ENCODE results near the gene SLCO4A1.
"Not testable (repeated sequence)": the region's sequence is repeated elsewhere in the genome, so short reads cannot be mapped to it uniquely, and the experiment has no call there.

Gene SLCO4A1

GRCh38 chr20:62667530-62668440, 25.5 kb downstream of the SLCO4A1 start:
- DNase-seq, result no peak

DNA sequence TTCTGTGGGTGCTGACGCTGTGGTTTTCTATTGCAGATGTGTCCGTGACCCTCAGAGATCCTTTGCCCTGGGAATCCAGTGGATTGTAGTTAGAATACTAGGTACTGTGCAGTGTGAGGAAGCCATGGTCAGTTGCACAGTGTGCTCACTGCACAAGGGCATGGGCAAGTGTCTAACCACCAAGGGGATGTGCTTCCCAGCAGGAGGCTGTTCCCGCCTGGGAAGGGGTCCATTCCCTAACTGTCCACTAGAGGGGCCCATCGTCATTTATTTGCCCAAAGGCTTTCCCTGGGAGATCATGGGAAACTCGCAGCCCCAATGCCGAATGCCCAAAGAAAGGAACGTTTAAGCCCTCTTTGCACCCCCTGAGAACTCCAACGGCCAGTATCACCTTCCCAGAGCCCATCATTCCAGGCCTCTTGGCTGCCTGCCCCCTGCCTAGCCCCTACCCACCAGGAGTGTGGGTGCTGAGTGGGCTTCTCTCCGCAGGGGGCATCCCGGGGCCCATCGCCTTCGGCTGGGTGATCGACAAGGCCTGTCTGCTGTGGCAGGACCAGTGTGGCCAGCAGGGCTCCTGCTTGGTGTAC, 26.2 kb downstream of the SLCO4A1 start:
- DNase-seq, result peak; percentile 59

DNA sequence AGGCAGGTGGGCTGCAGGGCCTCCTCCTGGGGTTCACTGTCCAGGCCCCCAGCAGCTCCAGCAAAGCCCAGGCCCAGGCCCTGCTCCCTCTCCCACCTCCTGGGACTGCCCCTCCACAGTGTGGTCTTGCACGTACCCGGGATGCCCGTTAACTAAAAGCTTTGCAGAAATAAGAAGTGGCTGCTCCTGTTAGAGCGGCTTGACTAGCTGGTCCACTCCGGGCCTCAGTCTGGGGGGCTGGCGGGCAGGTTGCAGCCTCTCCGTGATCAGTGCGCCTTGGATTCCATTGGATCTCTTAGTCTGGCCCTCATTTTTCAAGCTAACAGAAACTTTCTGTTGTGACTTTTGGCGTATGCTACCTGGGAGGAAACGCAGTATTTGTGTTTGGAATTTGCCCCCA, 26.9 kb downstream of the SLCO4A1 start:
- no peak for DNase-seq

GRCh38 chr20:62670156-62670555, 27.9 kb downstream of the SLCO4A1 start:
- no peak for DNase-seq

GRCh38 chr20:62670998-62671397, 28.7 kb downstream of the SLCO4A1 start:
- no peak for DNase-seq

DNA sequence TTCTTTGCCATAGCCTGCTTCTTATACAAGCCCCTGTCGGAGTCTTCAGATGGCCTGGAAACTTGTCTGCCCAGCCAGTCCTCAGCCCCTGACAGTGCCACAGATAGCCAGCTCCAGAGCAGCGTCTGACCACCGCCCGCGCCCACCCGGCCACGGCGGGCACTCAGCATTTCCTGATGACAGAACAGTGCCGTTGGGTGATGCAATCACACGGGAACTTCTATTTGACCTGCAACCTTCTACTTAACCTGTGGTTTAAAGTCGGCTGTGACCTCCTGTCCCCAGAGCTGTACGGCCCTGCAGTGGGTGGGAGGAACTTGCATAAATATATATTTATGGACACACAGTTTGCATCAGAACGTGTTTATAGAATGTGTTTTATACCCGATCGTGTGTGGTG, 29.5 kb downstream of the SLCO4A1 start:
- DNase-seq, result no peak

- no peak for DNase-seq
Observed at GRCh38 chr20:62674370-62674769, 32.1 kb downstream of the SLCO4A1 start.

GRCh38 chr20:62675156-62675876, 33.0 kb downstream of the SLCO4A1 start:
- no peak for DNase-seq

DNA sequence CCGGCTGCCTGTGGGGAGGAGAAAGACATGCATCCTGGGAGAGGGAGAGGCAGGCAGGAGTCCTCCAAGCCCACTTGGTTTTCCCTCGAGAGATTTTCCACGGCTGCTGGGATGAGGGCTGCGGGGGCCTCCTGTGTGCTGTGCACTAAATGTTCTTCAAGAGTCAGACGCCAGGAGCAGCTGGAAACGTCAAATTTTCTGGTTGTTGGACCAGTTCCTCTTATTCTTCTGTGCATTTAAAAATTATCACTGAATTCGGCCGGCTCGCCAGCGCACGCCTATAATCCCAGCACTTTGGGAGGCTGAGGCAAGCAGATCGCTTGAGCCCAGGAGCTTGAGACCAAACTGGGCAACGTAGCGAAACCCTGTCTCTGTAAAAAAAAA, 33.6 kb downstream of the SLCO4A1 start:
- DNase-seq, result no peak

DNA sequence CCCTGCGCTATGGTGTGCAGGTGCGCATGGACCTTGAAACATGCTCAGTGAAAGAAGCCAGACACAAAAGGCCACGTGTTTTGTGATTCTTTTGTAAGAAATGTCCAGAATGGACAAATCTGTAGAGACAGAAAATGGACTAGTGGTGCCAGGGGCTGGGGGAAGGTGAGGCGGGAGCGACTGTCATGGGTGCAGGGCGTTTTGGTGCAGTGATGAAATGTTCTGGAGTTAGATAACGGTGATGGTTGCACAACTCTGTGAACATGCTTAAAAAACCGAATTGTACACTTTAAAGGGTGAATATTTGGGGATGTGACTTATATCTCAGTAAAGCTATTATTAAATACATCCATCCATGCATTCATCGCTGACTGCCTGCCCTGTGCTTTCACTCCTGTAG, 34.7 kb downstream of the SLCO4A1 start:
- DNase-seq, result no peak

DNA sequence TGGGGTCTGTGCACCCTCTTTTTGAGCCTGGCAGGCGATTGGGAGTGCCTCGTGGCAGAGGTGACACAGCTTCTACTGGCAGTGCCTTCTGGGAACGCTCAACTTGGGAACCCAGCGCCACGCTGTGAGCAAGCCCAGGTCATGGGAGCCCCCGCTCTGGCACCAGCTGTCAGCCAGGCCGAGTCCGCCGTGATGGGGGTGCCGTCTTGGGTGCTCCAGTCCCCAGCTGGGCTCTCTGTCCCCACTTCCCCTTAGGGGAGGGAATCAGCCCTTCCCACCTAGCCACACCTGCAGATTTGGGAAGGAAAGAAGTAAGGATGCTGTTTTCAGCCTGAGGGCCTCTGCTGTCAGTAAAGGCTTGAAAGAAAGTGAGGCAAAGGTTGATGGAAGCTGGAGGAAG, 35.4 kb downstream of the SLCO4A1 start:
- DNase-seq, result no peak

GRCh38 chr20:62678553-62678952, 36.2 kb downstream of the SLCO4A1 start:
- no peak for DNase-seq

GRCh38 chr20:62679978-62680589, 37.8 kb downstream of the SLCO4A1 start:
- no peak for DNase-seq

DNA sequence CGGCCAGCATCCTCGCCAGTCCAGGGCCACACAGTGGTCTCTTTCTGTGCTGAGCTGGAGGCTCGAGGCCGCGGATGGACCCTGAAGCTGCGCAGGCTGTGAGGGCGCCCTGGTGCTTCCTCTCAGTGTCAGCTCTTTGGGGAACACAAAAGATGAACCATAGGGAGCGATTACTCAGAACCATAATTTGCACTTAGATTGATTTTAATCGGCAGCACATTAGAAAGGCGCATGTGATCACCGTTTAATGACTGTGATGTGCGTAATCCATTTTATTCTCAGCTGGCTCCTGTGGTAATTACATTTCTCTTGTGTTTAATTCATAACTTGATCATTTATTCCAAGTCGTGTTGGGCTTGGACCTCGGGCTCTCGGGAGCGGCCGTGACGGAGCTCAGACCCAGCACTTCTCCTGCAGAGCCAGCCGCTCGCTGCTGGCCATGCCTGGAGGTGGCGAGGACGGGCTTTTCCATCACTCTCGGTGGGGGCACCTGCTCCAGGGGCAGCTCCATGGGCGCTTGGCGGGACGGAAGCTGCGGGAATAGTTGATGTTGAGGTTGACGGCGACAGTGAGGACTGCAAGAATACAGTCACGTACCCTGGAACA, 40.7 kb downstream of the SLCO4A1 start:
- DNase-seq, result no peak

DNA sequence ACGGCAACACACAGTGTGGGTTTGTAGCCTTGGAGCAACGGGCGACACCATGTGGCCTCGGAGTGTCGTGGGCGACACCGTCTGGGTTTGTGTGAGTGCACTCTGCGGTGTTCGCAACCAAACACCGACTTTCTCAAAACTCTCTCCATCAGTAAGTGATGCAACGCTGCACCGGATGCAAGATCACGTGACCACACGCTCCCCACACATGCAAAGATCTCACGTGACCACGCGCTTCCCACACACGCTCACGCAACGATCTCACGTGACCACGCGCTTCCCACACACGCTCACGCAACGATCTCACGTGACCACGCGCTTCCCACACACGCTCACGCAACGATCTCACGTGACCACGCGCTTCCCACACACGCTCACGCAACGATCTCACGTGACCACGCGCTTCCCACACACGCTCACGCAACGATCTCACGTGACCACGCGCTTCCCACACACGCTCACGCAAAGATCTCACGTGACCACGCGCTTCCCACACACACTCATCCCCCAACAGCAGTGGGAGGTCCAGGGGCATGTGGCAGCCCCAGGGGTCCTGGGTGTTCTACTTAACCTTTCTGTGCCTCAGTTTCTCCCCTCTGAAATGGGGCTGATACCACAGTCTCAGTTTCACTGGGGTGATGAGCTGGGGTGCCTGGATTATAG, 41.5 kb downstream of the SLCO4A1 start:
- not testable (repeated sequence) for DNase-seq

DNA sequence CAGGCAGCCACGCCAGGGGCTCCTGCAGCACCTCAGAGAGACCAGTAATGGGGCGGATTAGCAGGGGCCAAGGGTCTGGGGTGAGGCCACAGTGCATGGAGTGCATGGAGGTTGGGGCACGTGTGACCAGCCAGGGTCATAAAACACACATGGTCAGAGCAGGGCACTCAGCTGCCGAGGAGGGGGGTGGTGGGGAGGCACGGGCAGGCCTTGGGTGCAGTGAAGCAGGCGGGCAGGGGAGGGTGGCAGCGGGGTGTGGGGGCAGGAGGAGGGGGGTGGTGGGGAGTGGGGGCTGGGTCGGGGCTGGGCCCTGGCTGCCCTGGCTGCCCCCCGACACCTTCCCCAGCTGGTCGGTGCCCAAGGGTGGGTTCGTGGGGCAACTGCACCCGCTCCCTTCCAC, 42.7 kb downstream of the SLCO4A1 start:
- no peak for DNase-seq

DNA sequence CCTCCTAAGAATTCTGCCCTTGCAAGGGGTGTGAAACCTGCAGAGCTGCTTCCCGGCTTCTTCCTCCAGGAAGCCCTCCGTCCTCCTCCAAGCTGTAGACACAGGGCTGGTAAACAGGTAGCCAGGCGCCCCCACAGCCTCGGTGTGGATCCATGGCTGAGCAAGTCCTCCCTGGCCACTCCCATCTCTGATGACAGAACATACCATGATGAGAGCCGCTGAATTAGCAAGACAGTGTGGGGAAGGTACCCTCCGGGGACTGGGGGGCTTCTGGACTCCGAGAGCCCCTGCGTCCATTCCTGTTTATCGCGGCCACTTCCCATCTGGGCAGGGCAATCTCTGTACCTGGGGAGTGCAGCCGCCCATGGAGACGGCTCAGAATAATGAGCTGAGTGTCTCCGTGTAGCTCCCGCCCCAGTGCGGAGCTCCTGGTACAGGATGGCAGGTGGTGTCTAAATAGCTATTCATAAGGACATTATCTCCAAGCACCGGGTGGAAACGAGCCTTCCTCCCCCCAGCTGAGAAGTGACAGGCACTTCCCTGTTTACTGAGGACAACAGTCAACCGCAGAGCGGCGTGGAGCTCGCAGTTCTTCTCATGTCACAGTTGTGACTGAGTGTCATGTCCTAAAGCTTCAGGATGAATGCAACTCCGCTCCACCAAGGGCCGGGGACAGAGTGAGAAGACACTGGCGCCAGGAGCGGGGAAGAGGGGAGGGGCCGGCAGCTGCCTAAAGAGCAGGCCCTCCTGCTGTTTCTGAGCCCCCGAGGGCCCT, 43.7 kb downstream of the SLCO4A1 start:
- peak; percentile 7 for DNase-seq

DNA sequence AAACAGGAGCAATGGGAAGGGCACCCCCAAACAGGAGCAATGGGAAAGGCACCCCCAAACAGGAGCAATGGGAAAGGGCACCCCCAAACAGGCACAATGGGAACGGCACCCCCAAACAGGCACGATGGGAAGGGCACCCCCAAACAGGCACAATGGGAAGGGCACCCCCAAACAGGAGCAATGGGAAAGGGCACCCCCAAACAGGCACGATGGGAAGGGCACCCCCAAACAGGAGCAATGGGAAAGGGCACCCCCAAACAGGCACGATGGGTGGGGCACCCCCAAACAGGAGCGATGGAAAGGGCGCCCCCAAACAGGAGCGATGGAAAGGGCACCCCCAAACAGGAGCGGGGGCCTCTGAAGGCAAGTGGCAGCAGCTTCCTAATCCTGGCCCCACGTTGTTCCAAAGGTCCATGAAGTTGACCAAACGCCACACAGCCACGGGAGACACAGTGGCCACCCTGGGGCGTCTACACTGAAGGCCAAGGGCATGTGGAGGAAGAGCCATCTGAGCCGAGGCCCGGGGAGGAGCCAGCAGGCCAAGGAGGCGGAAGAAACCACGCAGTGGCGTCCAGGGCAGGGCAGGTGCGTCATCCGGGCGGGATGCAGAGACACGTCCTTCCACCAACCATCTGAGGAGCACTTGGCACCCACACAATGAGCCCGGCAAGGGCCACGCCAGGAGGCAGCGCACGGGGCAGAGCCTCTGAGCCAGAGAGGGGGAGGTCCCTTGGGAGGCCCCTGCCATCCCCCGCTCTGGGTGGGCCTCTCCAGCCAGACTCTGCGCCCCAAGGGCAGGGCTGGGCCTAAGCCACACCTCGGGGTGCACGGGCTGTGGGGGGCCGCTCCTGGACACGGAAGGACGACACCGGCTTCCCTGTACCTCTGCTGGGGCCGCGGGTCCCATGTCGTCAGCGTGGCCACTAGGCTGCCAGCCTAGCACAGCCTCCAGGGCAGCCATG, 44.8 kb downstream of the SLCO4A1 start:
- no peak for DNase-seq

DNA sequence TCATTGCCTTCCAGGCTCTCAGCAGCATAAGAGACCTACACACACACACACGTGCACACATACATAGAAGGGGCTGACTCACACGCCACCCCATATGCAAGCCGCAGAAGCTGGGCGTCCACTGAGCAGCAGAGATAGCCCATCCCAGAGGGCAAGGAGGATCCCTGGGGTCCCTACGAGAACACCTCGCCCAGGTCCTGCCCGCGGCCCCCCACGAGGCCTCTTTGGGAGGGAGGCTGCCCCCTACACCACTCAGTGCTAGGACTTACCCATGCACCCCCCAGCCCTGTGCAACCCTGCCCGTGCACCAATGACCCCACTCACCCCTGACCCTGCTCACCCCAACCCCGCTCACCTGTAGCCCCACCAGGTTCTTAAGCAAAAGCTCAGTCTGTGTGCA, 45.8 kb downstream of the SLCO4A1 start:
- no peak for DNase-seq

DNA sequence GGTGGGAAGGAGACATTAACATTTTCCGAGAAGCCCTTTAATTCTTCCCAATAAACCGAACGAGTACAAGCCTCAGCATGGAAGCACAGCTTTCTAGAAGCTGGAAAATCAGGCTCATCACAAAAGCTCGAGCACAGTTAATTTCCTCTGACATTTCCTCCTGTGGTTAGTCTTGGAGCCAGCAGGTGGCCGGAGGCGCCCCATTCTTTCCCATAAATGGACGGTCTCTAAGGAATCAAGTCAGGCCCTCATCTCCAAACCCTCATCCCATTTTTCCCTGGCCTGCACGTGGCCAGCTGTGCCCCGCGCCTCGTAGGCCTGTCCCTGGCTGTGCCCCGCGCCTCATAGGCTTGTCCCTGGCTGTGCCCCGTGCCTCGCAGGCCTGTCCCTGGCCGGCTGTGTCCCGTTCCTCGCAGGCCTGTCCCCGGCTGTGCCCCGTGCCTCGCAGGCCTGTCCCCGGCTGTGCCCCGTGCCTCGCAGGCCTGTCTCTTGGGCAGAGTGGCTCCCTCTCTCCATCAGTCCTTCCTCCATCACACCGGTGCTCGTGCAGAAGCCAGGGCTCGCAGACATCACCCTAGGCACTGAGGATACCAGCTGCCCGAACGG, 46.7 kb downstream of the SLCO4A1 start:
- DNase-seq, result no peak

All from CD4-positive, alpha-beta T cell treated with Interleukin-12 subunit alpha and Interleukin-12 subunit beta, for 1 hour (primary cell).